ENCODE results near the gene DELE1.

DELE1 gene

GRCh38 chr5:141879426-141879759 lies 44.3 kb upstream of the DELE1 start (continued):
- TF ChIP-seq ZNF565 (CRISPR knock-in tag; conservative IDR thresholded peaks at IDR 0.05; ENCODE audit: low read depth) (no peak), ZFP3 (CRISPR knock-in tag; IDR thresholded peaks at IDR 0.05) (no peak), TCF4 (CRISPR knock-in tag; IDR thresholded peaks at IDR 0.05; ENCODE audit: borderline replicate concordance) (no peak)

GRCh38 chr5:141879941-141880738 lies 43.5 kb upstream of the DELE1 start:
- no peak for TF ChIP-seq ZFP30 (CRISPR knock-in tag; IDR thresholded peaks at IDR 0.05)
- TF ChIP-seq ZNF8 (CRISPR knock-in tag; IDR thresholded peaks at IDR 0.05), result no peak
- no peak for TF ChIP-seq CSDC2 (CRISPR knock-in tag; IDR thresholded peaks at IDR 0.05)
- no peak for TF ChIP-seq ZC3H10 (CRISPR knock-in tag; IDR thresholded peaks at IDR 0.05)
- ATAC-seq, result no peak

GRCh38 chr5:141880961-141881801 lies 42.5 kb upstream of the DELE1 start:
- no peak for ATAC-seq
- TF ChIP-seq BACH2 (CRISPR knock-in tag; IDR thresholded peaks at IDR 0.05; ENCODE audit: borderline replicate concordance) (no peak), PPARA (CRISPR knock-in tag; IDR thresholded peaks at IDR 0.05; ENCODE audit: borderline replicate concordance) (no peak), TCF4 (CRISPR knock-in tag; IDR thresholded peaks at IDR 0.05; ENCODE audit: borderline replicate concordance) (no peak), ZNF8 (CRISPR knock-in tag; IDR thresholded peaks at IDR 0.05) (no peak), ZNF70 (CRISPR knock-in tag; IDR thresholded peaks at IDR 0.05) (no peak), ZNF565 (CRISPR knock-in tag; conservative IDR thresholded peaks at IDR 0.05; ENCODE audit: low read depth) (no peak), TSHZ2 (CRISPR knock-in tag; IDR thresholded peaks at IDR 0.05) (no peak), CSDC2 (CRISPR knock-in tag; IDR thresholded peaks at IDR 0.05) (no peak), ARNTL (CRISPR knock-in tag; IDR thresholded peaks at IDR 0.05; ENCODE audit: borderline replicate concordance, low read depth) (no peak), CREB5 (CRISPR knock-in tag; IDR thresholded peaks at IDR 0.05; ENCODE audit: low read depth) (no peak), POU6F1 (CRISPR knock-in tag; IDR thresholded peaks at IDR 0.05; ENCODE audit: borderline replicate concordance, low read depth) (no peak), ESRRG (CRISPR knock-in tag; IDR thresholded peaks at IDR 0.05) (no peak), OSR1 (CRISPR knock-in tag; IDR thresholded peaks at IDR 0.05) (no peak), RARB (CRISPR knock-in tag; IDR thresholded peaks at IDR 0.05) (no peak), ZC3H10 (CRISPR knock-in tag; IDR thresholded peaks at IDR 0.05) (no peak), PATZ1 (CRISPR knock-in tag; IDR thresholded peaks at IDR 0.05; ENCODE audit: borderline replicate concordance) (no peak), TOX (CRISPR knock-in tag; IDR thresholded peaks at IDR 0.05; ENCODE audit: borderline replicate concordance) (no peak), GLIS3 (CRISPR knock-in tag; IDR thresholded peaks at IDR 0.05) (no peak)
